Measurements from ENCODE around the gene RABAC1.

Gene RABAC1

GRCh38 chr19:41990028-41990427, 30.9 kb upstream of the RABAC1 start:
- Histone ChIP-seq H3K18ac (ENCODE audit: low read length) (no peak overlapping the region), H3K4me3 (ENCODE audit: low read length in 2 of 2) (no peak overlapping the region), H3K27me3 (ENCODE audit: control insufficient read depth in 3 of 3, insufficient read depth in 3 of 3, low read depth in 1 of 3, low read length in 3 of 3) (peaks cover 0 to 13% (median 4%) of the 10 kb centered on the region in 3 experiments), H3K9ac (ENCODE audit: low read depth, low read length, poor library complexity) (no peak overlapping the region), H3K27ac (replicated peaks; ENCODE audit: low read length) (no peak overlapping the region), H4K8ac (ENCODE audit: low read depth, low read length) (no peak overlapping the region), H3K23ac (ENCODE audit: low read depth, low read length, poor library complexity) (no peak overlapping the region), H3K14ac (ENCODE audit: low read length) (no peak overlapping the region), H2BK15ac (ENCODE audit: low read length) (no peak overlapping the region), H2BK120ac (ENCODE audit: low read depth, low read length) (no peak overlapping the region), H3K79me1 (ENCODE audit: low read depth, low read length) (no peaks in the 10 kb centered on the region), H2BK12ac (ENCODE audit: low read length) (no peak overlapping the region), H2AK5ac (ENCODE audit: low read depth, low read length) (no peak overlapping the region), H4K91ac (ENCODE audit: low read depth, low read length, poor library complexity) (no peak overlapping the region), H3K9me3 (replicated peaks in 1 of 2; ENCODE audit: control insufficient read depth in 2 of 2, insufficient read depth in 1 of 2, low read depth in 1 of 2, low read length in 2 of 2) (no peaks in the 10 kb centered on the region), H3K4me2 (ENCODE audit: insufficient read depth, low read length, poor library complexity, severe bottlenecking) (no peak overlapping the region), H3K4ac (ENCODE audit: low read length) (no peak overlapping the region), H2BK5ac (ENCODE audit: low read length) (no peak overlapping the region), H2AFZ (ENCODE audit: low read length) (no peak overlapping the region), H3K36me3 (replicated peaks in 1 of 2; ENCODE audit: control insufficient read depth in 2 of 2, insufficient read depth in 2 of 2, low read length in 2 of 2) (peaks cover 4 to 8% of the 10 kb centered on the region in 2 donors), H3K4me1 (ENCODE audit: control insufficient read depth in 2 of 2, insufficient read depth in 1 of 2, low read depth in 1 of 2, low read length in 2 of 2) (peaks cover 7 to 19% of the 10 kb centered on the region in 2 donors)
- WGBS, 2 donors (ENCODE audit: extremely low coverage in 2 of 2, insufficient read length in 2 of 2, insufficient replicate concordance in 1 of 2) = 100% methylated on average over 1 of the region's 4 CpGs; no CpG with 5 or more reads in 1 of the 2 donors
- DNase-seq (ENCODE audit: low spot score) = no peak

GRCh38 chr19:41988947-41989346, 29.8 kb upstream of the RABAC1 start:
- Histone ChIP-seq H3K9me3 (replicated peaks in 1 of 2; ENCODE audit: control insufficient read depth in 2 of 2, insufficient read depth in 1 of 2, low read depth in 1 of 2, low read length in 2 of 2) (no peaks in the 10 kb centered on the region), H3K9ac (ENCODE audit: low read depth, low read length, poor library complexity) (no peak overlapping the region), H4K8ac (ENCODE audit: low read depth, low read length) (no peak overlapping the region), H3K23ac (ENCODE audit: low read depth, low read length, poor library complexity) (no peak overlapping the region), H3K4me3 (ENCODE audit: low read length in 2 of 2) (no peak overlapping the region), H3K27ac (replicated peaks; ENCODE audit: low read length) (no peak overlapping the region), H3K4me2 (ENCODE audit: insufficient read depth, low read length, poor library complexity, severe bottlenecking) (no peak overlapping the region), H3K18ac (ENCODE audit: low read length) (no peak overlapping the region), H2BK12ac (ENCODE audit: low read length) (no peak overlapping the region), H3K4me1 (ENCODE audit: control insufficient read depth in 2 of 2, insufficient read depth in 1 of 2, low read depth in 1 of 2, low read length in 2 of 2) (peaks cover 7 to 13% of the 10 kb centered on the region in 2 donors), H2AK5ac (ENCODE audit: low read depth, low read length) (no peak overlapping the region), H3K36me3 (replicated peaks in 1 of 2; ENCODE audit: control insufficient read depth in 2 of 2, insufficient read depth in 2 of 2, low read length in 2 of 2) (peaks cover 4 to 11% of the 10 kb centered on the region in 2 donors), H2BK120ac (ENCODE audit: low read depth, low read length) (no peak overlapping the region), H3K14ac (ENCODE audit: low read length) (no peak overlapping the region), H4K91ac (ENCODE audit: low read depth, low read length, poor library complexity) (no peak overlapping the region), H2AFZ (ENCODE audit: low read length) (no peak overlapping the region), H3K79me1 (ENCODE audit: low read depth, low read length) (no peaks in the 10 kb centered on the region), H3K27me3 (ENCODE audit: control insufficient read depth in 3 of 3, insufficient read depth in 3 of 3, low read depth in 1 of 3, low read length in 3 of 3) (peaks cover 0 to 7% (median 0%) of the 10 kb centered on the region in 3 experiments), H2BK5ac (ENCODE audit: low read length) (no peak overlapping the region), H2BK15ac (ENCODE audit: low read length) (no peak overlapping the region), H3K4ac (ENCODE audit: low read length) (no peak overlapping the region)
- DNase-seq (ENCODE audit: low spot score) = no peak
- no CpG with 5 or more reads among the region's 9 CpGs for WGBS, 2 donors (ENCODE audit: extremely low coverage in 2 of 2, insufficient read length in 2 of 2, insufficient replicate concordance in 1 of 2)

GRCh38 chr19:41987141-41987860, 28.2 kb upstream of the RABAC1 start:
- H2BK120ac ChIP-seq (ENCODE audit: low read depth, low read length) = no peak overlapping the region
- H4K8ac ChIP-seq (ENCODE audit: low read depth, low read length) = no peak overlapping the region
- no peak overlapping the region for H3K23ac ChIP-seq (ENCODE audit: low read depth, low read length, poor library complexity)
- H3K27ac ChIP-seq (replicated peaks; ENCODE audit: low read length) = no peak overlapping the region
- no peak overlapping the region for H3K14ac ChIP-seq (ENCODE audit: low read length)
- DNase-seq (ENCODE audit: low spot score) = no peak
- no peaks in the 10 kb centered on the region for H3K27me3 ChIP-seq (ENCODE audit: control insufficient read depth in 3 of 3, insufficient read depth in 3 of 3, low read depth in 1 of 3, low read length in 3 of 3)
- peaks cover 4 to 11% of the 10 kb centered on the region in 2 donors for H3K36me3 ChIP-seq (replicated peaks in 1 of 2; ENCODE audit: control insufficient read depth in 2 of 2, insufficient read depth in 2 of 2, low read length in 2 of 2)
- H3K4me3 ChIP-seq (ENCODE audit: low read length in 2 of 2) = no peak overlapping the region
- no CpG with 5 or more reads among the region's 10 CpGs for WGBS, 2 donors (ENCODE audit: extremely low coverage in 2 of 2, insufficient read length in 2 of 2, insufficient replicate concordance in 1 of 2)
- H3K18ac ChIP-seq (ENCODE audit: low read length) = no peak overlapping the region
- no peaks in the 10 kb centered on the region for H3K9me3 ChIP-seq (replicated peaks in 1 of 2; ENCODE audit: control insufficient read depth in 2 of 2, insufficient read depth in 1 of 2, low read depth in 1 of 2, low read length in 2 of 2)
- no peak overlapping the region for H2BK12ac ChIP-seq (ENCODE audit: low read length)
- H3K79me1 ChIP-seq (ENCODE audit: low read depth, low read length) = no peaks in the 10 kb centered on the region
- H2AK5ac ChIP-seq (ENCODE audit: low read depth, low read length) = no peak overlapping the region
- peaks cover 0 to under 1% of the 10 kb centered on the region in 2 donors for H3K4me1 ChIP-seq (ENCODE audit: control insufficient read depth in 2 of 2, insufficient read depth in 1 of 2, low read depth in 1 of 2, low read length in 2 of 2)
- no peak overlapping the region for H2BK5ac ChIP-seq (ENCODE audit: low read length)
- H4K91ac ChIP-seq (ENCODE audit: low read depth, low read length, poor library complexity) = no peak overlapping the region
- no peak overlapping the region for H3K4me2 ChIP-seq (ENCODE audit: insufficient read depth, low read length, poor library complexity, severe bottlenecking)
- no peak overlapping the region for H2BK15ac ChIP-seq (ENCODE audit: low read length)
- no peak overlapping the region for H2AFZ ChIP-seq (ENCODE audit: low read length)
- H3K4ac ChIP-seq (ENCODE audit: low read length) = no peak overlapping the region
- H3K9ac ChIP-seq (ENCODE audit: low read depth, low read length, poor library complexity) = peak overlapping the region; percentile 77

- Histone ChIP-seq H3K4me2 (ENCODE audit: insufficient read depth, low read length, poor library complexity, severe bottlenecking) (no peak overlapping the region), H3K4me1 (ENCODE audit: control insufficient read depth in 2 of 2, insufficient read depth in 1 of 2, low read depth in 1 of 2, low read length in 2 of 2) (no peaks in the 10 kb centered on the region), H2AFZ (ENCODE audit: low read length) (no peak overlapping the region), H3K14ac (ENCODE audit: low read length) (peak overlapping the region; percentile 21), H3K9ac (ENCODE audit: low read depth, low read length, poor library complexity) (peak overlapping the region; percentile 30), H2BK15ac (ENCODE audit: low read length) (no peak overlapping the region), H3K36me3 (replicated peaks in 1 of 2; ENCODE audit: control insufficient read depth in 2 of 2, insufficient read depth in 2 of 2, low read length in 2 of 2) (peaks cover 5 to 20% of the 10 kb centered on the region in 2 donors), H2BK5ac (ENCODE audit: low read length) (peak overlapping the region; percentile 13), H3K27me3 (ENCODE audit: control insufficient read depth in 3 of 3, insufficient read depth in 3 of 3, low read depth in 1 of 3, low read length in 3 of 3) (no peaks in the 10 kb centered on the region), H3K9me3 (replicated peaks in 1 of 2; ENCODE audit: control insufficient read depth in 2 of 2, insufficient read depth in 1 of 2, low read depth in 1 of 2, low read length in 2 of 2) (no peaks in the 10 kb centered on the region), H2BK120ac (ENCODE audit: low read depth, low read length) (no peak overlapping the region), H4K8ac (ENCODE audit: low read depth, low read length) (no peak overlapping the region), H4K91ac (ENCODE audit: low read depth, low read length, poor library complexity) (no peak overlapping the region), H3K27ac (replicated peaks; ENCODE audit: low read length) (no peak overlapping the region), H3K23ac (ENCODE audit: low read depth, low read length, poor library complexity) (peak overlapping the region; percentile 73), H3K4me3 (ENCODE audit: low read length in 2 of 2) (no peak overlapping the region), H3K4ac (ENCODE audit: low read length) (no peak overlapping the region), H3K79me1 (ENCODE audit: low read depth, low read length) (no peaks in the 10 kb centered on the region), H2BK12ac (ENCODE audit: low read length) (no peak overlapping the region), H3K18ac (ENCODE audit: low read length) (peak overlapping the region; percentile 38), H2AK5ac (ENCODE audit: low read depth, low read length) (no peak overlapping the region)
- WGBS, 2 donors (ENCODE audit: extremely low coverage in 2 of 2, insufficient read length in 2 of 2, insufficient replicate concordance in 1 of 2) = no CpG with 5 or more reads among the region's 17 CpGs
- DNase-seq (ENCODE audit: low spot score) = no peak
Observed at GRCh38 chr19:41984961-41985360, 25.8 kb upstream of the RABAC1 start.
